GM19043 (cell line): ENCODE data around the gene PPP1R3F.
"Not testable (repeated sequence)": the region's sequence is repeated elsewhere in the genome, so short reads cannot be mapped to it uniquely, and the experiment has no call there.

Experiments
- ATAC-seq: cut with Tn5 transposase; IDR thresholded peaks from one replicate; pipeline ENCODE4 v1.9.1; 2021; ENCODE audit warnings: low read depth; ENCODE audit not compliant: unreplicated experiment

The PPP1R3F gene

DNA sequence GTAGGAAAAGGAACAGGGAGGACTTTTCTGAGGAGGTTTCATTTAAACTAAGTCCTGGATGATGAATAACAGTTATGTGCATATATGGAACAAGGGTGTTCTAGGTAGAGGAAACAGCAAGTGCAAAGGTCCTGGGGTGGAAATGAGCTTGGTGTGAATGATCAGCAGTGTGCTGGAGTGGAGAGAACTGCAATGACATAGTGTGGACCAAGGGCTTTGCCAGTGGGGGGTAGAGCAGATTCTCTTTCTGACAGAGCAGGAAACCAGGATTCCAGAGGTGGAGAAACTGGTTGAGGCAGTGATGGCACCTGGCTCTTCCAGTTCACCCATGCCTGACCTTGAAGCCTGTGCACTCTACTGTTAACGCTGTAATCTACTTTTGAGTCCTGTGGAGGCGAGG, 1.7 kb downstream of the PPP1R3F start:
- ATAC-seq: no peak

DNA sequence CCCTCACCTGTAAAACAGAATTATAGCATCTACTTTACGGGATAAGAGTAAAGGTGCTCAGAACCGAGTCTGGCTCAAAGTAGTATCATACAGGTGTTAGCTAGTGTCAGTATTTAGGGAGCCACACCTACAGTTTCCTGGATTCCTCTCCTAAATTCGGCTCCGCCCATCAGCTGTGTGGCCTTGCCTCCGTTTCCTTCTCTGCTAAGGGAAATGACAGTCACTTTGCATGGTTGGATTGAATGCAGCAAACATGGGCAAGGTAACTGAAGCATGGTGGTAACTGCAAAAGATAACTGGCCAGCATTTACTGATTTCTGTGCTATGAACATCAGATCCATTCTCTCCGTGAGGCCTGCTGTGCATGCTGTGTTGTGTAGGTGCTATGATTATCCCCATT, 2.8 kb downstream of the PPP1R3F start:
- no peak for ATAC-seq

DNA sequence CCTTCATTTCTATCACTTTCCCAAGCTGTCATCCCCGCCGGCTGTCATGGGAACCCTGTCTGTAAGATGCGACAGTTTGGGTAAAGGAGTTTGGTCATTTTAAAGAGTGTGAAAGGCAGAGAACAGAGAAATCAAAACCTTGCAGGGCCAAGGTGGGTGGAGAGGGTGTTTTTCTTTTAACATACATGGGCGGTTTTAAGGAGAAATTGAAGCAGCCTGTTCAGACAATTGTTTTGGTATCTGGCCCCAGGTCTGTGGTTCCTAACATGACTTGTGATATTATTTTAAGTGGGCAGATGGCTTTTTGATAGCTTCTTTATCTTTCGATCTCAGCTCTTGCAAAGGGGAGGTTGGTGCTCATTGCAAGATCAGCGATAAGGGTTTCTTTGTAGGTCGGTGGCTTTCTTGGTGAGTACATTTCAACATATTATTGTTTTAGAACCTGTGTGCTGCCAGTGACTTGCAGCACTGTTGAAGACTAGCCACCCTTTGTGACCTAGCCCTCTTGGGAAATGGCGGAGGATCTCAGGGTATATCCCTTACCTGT, 3.7 kb downstream of the PPP1R3F start:
- no peak for ATAC-seq

DNA sequence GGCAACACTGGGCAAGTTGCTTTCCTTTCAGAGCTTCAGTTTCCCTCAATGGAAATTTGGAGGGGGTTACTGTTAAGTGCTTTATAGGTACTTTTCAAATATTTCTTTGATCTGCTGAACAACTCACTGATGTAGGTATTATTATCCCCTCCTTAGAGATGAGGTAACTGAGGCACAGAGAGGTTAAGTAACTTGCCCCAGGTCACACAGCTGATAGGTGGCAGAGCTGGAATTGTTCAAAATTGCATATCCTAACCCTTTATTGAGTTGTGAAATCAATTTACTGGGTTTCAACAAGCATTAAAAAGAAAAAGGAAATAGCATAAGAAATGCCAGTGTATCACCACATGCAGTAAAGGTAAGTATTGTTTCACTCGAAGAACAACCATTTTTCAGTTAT, 6.6 kb downstream of the PPP1R3F start:
- ATAC-seq: no peak

DNA sequence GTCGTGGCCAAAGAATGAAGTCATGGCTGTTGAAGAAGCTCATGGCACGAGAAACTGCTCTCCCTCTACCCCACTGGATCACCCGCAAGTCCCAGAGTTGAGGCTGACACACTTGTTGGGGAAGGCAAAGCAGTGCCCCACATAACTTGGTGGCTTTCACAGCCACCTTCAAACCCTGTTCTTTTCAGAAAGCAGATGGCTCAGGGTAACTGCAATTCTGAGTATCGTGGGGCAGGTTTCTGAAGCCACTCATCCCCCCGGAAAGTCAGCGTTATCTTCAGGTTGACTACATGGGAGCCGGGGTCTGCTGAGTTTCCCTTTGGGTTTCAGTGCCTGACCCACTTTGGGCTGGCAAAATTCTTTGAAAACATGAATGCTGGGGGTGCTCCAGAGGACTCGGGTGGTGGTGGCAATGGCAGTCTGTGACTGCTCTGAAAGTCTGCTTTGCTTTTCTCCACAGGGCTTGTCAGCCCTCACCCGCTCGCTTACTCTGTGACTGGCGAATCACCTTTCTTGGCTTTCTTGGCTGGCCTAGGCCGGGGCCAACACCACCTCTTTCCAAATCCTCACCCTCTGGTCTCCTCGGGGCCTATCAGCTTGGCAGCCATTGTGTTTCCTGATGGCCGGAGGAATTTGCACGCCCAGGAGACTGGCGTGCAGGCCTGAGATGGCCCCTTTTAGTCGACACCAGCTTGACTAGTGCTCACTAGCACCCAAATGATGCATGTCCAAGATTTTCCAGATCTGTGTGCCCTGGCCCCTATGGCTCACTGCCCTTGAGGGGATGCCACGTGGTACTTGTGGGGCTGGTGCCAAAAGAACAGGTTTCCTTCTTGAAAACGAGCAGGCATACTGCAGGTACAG, 7.3 kb downstream of the PPP1R3F start:
- ATAC-seq: no peak

DNA sequence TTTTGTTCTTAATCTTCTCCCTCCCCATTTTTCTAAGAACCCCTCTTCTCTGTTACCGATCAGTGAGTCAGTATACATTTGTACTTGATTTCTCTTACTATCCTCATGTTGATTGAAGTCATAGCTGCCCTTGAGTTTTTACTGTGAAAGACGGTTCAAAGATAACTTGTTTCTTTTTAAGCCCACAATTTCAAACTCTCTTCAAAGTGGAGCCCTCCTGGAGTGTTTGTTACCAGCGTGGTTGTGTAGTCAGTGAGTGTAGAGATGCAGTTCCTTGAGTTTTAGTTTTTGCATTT, 7.9 kb downstream of the PPP1R3F start:
- no peak for ATAC-seq

DNA sequence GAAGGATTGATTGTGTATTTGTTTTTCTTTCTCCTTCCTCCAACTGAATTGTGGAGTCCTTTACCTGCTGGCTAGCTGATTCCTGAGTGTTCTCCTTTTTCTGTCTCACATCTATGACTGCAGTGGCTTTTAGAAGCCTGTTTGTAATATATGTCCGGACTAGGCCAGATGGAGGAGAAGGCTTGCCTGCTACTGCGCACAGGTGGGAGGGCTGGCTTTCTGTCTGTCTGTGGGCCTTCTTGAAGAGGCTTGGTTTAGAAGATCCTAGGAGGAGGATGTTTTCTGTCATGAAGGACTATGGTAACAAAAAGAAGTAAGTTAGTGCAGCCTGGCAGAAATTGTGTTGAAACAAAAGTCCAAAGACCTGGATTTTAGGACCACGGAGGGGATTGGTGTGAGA, 8.5 kb downstream of the PPP1R3F start:
- ATAC-seq: no peak

DNA sequence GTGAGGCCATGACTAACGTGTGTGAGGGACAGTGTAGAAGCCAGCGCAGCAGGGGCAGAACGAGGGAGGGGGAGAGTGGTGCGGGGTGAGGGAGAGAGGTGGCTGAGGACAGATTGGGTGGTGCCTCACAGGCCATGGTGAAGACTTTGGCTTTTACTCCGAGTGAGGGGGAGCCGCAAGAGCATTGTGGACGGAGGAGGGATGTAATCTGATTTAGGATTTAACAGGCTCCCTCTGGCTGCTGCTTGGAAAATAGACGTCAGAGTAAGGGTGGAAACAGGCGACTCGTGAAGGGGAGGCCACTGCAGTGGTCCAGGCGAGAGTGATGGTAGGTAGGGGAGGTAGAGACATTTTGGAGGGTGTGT, 13.0 kb downstream of the PPP1R3F start:
- ATAC-seq: no peak

DNA sequence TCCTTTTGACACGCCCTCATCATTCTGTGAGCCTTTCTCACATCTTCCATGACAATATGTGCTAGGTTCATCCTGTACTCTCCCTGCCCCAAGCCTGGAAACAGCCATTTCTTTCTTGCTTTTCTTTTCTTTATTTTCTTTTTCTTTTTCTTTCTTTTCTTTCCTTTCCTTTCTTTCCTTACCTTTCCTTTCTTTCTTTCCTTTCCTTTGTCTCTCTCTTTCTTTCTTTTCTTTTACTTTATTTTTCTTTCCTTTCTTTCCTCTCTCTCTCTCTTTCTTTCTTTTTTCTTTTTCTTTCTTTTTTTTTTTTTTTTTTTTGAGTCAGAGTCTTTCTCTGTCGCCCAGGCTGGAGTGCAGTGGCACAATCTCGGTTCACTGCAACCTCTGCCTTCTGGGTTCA, 14.6 kb downstream of the PPP1R3F start:
- ATAC-seq: no peak

DNA sequence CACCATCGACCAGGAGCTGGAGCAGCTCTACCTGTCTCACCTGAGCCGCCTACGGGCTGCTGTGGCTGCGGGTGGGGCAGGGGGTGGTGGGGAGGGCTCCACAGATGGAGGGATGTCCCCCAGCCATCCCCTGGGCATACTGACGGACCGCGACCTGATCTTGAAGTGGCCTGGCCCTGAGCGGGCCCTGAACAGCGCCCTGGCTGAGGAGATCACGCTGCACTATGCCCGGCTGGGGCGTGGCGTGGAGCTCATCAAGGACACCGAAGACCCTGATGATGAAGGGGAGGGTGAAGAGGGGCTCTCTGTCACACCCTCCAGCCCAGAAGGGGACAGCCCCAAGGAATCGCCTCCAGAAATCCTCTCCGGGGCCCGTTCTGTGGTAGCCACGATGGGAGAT, 16.5 kb downstream of the PPP1R3F start:
- no peak for ATAC-seq

DNA sequence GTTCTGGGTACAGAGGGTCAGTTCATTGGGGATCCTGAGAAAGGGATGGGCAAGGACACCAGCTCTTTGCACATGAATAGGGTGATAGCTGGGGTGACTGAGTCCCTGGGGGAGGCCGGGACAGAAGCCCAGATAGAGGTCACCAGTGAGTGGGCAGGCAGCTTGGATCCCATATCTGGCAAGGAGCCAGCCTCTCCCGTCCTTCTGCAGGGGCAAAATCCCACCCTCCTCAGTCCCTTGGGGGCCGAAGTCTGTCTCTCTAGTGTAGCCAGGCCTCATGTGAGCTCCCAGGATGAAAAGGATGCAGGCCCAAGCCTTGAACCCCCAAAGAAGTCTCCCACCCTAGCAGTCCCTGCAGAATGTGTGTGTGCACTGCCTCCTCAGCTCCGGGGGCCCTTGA, 17.0 kb downstream of the PPP1R3F start:
- no peak for ATAC-seq

DNA sequence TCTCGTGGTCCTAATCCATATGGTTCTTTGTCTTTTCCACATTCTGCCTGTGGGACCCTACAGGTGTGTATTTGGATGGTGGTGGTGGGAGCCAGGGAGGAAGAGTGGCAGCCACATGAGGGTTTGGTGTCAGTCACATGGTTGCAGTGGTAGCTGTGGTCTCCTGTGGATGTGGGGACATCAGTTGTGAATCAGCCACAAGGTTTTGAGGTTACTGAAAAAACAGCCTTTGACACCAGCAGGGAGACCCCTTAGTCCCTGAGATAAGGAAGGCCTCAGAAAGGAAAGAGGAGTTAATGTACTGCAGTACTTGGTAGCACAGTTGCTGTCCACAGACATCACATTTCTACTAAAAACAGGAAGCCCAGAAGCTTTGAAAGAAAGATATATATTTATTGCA, 18.1 kb downstream of the PPP1R3F start:
- ATAC-seq: no peak

DNA sequence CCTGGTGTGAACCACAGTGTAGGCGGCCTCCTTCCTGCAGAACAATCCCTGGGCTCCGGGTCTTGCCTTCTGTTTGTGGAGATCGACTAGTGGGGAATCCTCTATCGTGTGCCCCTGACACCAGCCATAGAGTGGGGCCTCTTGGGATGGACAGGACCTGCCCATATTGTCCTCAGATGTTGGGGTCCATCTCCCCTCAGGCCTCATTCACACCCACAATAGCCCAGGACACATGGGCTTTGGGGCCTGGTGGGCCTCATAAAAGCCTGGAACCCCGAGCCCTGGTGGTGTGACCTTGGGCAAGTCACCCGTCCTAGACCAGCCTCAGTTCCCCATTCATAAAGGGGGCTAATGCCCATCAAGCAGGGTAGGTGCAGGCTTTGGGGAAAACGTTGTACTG, 20.6 kb downstream of the PPP1R3F start:
- ATAC-seq: no peak

DNA sequence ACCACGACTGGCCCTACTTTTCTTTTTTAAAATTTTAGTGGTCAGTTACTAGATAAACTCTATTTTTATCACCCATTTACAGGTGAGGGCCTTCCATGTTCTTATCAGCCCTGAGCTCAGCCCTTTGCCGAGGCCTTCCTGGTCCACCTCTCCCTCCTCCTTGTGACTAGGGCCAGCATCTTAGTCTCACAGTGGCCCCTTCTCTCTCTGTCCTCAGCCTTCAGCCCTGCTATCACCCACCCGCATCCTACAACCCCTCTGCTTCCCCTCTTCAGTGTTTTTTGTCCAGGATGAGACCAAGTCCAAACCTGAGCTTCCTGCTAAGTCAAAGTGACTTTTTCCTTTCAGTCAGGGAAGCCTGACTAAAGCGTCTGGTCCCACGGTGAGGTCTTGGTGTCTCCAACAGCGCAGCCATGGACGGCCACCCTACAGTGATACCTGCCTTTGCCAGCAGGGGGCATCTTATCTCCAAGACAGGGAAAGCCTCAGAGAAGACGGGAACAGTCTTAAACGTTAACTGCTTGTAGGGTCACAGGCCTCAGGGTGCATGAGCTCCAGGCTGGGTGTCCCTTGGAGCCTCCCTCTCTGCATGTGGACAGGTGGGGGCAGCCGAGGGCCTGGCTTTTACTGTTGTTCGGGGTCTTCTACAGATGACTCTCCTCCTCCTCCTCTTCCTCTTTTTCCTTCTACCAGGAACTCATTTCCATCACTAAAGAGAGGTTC, 22.2 kb downstream of the PPP1R3F start:
- peak; percentile 63 for ATAC-seq

DNA sequence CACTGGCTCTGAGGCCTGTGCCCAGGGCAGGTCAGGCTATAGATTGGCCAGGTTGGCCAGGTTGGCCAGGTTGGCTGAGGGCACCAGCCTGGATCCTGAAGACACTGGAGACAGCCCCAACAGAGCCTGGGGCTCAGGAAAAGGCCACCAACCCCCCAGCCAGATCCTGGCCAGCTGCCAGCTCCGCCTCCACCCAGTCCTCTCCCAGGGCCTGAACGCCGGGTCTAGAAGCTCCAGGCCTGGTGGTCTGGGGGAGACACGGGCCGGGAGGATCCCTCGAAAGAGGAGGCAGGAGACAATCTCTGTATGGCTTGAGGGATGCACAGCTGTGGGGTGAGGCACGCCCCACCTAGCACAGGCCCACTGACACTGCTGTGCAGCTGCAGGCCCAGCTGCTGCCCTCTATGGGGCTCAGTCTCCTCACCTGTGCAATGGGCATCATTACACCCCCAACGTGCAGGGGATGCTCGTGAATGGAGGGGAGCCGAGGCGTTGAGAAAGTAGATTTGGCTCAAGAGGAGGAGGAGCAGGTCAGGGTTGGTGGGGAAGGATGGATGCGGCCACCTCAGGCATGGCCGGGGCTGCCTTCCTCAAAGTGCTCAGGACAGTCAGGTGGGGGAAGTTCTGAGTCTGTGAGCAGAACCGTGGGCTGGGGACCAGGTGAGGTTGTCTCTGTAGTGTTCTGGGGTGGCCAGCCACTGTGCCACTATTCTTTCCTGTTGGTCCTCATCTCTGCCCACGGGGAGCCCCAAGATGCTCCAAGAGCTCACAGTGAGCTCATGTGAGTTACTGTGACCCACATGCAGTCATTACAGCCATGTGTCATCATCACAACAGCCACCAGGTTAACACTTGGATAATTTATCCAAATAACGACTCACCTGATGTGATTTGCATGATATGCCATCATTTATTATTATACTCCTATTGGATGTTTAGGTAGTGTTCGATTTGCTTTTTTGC, 23.1 kb downstream of the PPP1R3F start:
- ATAC-seq: no peak

DNA sequence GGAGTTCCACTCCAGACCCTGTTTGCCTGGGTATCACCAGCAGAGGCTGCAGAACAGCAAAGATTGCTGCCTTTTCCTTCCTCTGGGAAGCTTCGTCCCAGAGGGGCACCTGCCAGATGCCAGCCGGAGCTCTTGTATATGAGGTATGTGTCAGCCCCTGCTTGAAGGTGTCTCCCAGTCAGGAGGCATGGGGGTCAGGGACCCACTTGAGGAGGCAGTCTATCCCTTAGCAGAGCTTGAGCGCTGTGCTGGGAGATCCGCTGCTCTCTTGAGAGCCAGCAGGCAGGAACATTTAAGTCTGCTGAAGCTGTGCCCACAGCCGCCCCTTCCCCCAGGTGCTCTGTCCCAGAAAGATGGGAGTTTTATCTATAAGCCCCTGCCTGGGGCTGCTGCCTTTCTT, 29.7 kb downstream of the PPP1R3F start:
- not testable (repeated sequence) for ATAC-seq

DNA sequence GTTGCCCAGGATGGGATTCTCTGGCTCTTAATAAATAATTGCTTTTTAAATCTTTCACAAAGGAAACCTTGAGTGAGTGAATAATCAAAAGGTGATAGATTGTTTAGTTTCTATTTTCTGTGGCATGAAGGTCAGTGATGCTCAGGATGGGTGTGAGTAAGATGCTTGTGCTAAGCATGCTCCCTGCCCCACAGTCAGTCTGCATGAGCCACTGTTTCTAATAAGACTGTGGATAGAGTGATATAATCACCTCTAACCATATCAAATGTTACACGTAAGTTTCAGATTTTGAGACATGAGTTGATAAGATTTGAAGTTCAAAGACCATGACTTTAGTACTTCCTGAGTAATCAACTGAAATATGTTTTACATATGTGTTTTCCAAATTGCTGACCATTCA, 31.1 kb downstream of the PPP1R3F start:
- ATAC-seq: no peak

DNA sequence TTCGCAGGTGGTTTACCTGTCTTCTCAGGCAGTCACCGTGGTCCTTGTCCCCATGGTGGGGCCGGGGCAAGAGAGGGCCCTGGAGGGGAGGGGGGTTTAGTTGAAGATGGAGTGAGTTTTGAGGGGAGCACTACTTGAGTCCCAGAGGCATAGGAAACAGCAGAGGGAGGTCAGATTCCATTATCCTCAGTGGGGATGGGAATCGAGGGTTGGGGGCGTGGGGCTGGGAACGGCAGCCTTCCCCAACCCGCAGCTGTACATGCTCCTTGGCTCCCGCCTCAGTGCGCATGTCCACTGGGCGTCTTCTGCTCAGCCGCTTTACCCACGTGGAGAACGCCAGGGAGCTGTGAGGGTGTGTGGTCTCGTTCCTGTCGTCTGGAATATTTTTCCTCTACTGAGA, 33.8 kb downstream of the PPP1R3F start, which contains the start of gene GAGE10:
GAGE10 (plus strand) TSS at position 301 of the 400 bp plus-strand sequence. CDS start 1,214 bp downstream, outside the sequence.
- no peak for ATAC-seq

DNA sequence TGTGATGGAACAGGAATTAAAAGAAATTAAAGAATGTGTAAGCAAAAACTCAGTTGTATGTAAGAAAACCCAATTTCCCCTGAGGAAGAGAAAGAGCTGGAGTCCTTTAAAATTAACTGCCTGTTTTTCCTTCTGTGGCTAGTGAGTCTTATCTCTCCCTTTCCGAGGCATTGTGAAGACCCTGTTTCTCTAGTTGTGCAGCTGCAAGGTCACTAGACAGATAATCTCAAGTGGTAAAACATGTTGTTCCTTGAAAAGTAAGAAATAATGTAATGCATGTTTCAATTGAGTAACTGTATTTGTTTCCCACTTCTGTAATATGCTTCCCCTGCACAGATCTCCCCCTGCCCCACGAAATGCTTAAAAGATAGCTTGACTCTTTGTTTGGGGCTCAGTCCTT, 38.2 kb downstream of the PPP1R3F start:
- not testable (repeated sequence) for ATAC-seq

DNA sequence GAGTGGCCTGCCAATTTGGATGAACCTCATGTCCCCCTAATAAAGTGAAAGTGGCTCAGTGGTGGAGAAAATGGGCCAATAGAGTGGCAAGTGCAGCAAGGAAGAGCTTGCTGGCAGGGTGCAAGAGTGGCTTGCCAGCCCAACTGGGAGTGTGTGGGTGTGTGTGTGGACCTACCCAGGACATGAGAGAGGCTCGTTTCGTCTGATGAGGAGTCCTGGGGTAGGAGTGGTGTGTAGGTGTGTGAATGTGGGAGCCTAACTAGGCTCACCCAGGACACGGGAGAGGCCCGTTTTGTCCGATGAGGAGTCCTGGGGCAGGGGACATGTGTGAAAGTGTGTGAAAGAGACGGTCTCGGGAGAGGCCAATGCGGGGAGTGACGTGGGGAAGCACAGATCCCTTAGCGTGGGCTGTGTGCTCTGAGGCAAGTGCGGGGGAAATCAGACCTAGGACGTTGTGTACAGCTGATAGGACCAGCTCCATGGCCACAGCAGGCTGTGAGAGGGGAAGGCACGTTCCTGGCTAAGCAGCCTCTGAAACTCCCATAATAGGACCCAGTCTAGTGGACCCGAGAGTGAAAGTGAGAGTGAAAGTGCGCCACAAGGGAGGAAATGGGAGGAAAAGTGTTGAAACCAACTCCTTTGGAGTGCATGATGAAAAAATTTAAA, 39.1 kb downstream of the PPP1R3F start:
- no peak for ATAC-seq
